Measurements from ENCODE around the gene NRDC. TPM values are rescaled to one million over a fixed set of nuclear protein-coding genes. Genes with fewer than 3 reads are reported as not detected.
"Not testable (repeated sequence)": the region's sequence is repeated elsewhere in the genome, so short reads cannot be mapped to it uniquely, and the experiment has no call there.

Gene NRDC
- total RNA-seq, 3 donors from 2014 or later: 90.6 to 103 (median 97.5) TPM

DNA sequence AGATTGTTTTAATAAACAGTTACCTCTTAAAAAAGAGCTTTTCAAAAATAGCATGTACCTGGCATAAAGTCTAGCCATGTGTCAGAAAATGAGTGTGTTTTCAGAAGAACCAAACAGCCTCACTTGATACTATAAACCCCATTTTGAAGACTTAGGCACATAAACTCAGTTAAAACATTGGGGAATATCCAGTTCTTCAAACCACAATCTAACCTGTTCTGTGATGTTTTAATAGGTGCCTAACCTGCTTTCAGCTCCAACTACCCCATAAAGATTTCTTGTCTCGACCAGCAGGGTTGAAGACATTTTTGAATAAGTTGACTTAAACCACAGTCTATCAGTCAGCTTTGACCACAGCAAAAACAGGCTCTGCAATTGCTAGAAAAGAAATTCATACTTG, 41.3 kb downstream of the NRDC start:
- no peaks in the 10 kb centered on the region for H3K4me1 ChIP-seq
- no peaks in the 10 kb centered on the region for H3K27me3 ChIP-seq
- intact Hi-C loops (cut with DNase I; ENCODE audit: low total_unique reads): no loop called here
- no peak overlapping the region for H3K4me3 ChIP-seq
- H3K9me3 ChIP-seq: no peaks in the 10 kb centered on the region
- no peak overlapping the region for H3K27ac ChIP-seq
- DNase-seq (ENCODE audit: low spot score in 2 of 2): no peak
- no peaks in the 10 kb centered on the region for H3K36me3 ChIP-seq
- no peak for TF ChIP-seq POLR2AphosphoS5 (IDR thresholded peaks at IDR 0.05)
- TF ChIP-seq POLR2A (IDR thresholded peaks at IDR 0.05): no peak
- TF ChIP-seq, protein P1, sequence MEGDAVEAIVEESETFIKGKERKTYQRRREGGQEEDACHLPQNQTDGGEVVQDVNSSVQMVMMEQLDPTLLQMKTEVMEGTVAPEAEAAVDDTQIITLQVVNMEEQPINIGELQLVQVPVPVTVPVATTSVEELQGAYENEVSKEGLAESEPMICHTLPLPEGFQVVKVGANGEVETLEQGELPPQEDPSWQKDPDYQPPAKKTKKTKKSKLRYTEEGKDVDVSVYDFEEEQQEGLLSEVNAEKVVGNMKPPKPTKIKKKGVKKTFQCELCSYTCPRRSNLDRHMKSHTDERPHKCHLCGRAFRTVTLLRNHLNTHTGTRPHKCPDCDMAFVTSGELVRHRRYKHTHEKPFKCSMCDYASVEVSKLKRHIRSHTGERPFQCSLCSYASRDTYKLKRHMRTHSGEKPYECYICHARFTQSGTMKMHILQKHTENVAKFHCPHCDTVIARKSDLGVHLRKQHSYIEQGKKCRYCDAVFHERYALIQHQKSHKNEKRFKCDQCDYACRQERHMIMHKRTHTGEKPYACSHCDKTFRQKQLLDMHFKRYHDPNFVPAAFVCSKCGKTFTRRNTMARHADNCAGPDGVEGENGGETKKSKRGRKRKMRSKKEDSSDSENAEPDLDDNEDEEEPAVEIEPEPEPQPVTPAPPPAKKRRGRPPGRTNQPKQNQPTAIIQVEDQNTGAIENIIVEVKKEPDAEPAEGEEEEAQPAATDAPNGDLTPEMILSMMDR (IDR thresholded peaks at IDR 0.05): no peak

DNA sequence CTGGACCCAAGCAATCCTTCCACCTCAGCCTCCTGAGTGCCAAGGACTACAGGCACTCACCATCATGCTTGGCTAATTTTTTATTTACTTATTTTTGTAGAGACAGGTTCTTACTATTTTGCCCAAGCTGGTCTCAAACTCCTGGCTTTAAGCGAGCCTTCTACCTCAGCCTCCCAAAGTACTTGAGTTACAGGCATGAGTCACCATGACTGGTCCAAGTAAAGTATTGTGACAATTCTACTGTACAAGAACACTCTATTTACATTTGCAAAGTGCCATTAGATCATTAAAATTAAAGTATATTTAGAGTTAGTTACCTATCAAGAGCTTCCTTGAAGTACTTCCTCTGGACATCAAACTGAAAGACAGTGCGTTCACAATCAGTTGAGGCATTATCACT, 44.8 kb downstream of the NRDC start:
- H3K27ac ChIP-seq: no peak overlapping the region
- intact Hi-C loops (cut with DNase I; ENCODE audit: low total_unique reads): no loop called here
- TF ChIP-seq, protein P1 (IDR thresholded peaks at IDR 0.05): no peak
- TF ChIP-seq POLR2AphosphoS5 (IDR thresholded peaks at IDR 0.05): no peak
- no peak for TF ChIP-seq POLR2A (IDR thresholded peaks at IDR 0.05)
- no peaks in the 10 kb centered on the region for H3K27me3 ChIP-seq
- no peak for DNase-seq (ENCODE audit: low spot score in 2 of 2)
- H3K9me3 ChIP-seq: no peaks in the 10 kb centered on the region
- no peaks in the 10 kb centered on the region for H3K4me1 ChIP-seq
- H3K4me3 ChIP-seq: no peak overlapping the region
- H3K36me3 ChIP-seq: no peaks in the 10 kb centered on the region

DNA sequence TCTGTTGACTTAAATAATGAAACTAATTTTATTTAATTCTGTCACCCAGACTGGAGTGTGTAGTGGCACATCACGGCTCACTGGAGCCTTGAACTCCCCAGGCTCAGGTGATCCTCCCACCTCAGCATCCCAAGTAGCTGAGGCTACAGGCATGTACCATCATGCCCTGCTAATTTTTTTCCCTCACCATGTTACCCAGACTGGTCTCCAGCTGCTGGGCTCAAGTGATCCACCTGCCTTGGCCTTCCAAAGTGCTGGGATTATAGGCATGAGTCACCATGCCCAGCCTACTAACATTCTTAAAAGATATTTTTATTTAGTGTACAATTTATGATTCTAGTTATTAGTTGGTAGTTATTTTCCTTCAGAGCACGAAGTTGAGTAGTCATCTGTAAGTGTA, 49.5 kb downstream of the NRDC start:
- Histone ChIP-seq H3K36me3 (peaks cover 4% of the 10 kb centered on the region), H3K27me3 (no peaks in the 10 kb centered on the region), H3K4me3 (no peak overlapping the region), H3K9me3 (no peaks in the 10 kb centered on the region), H3K27ac (no peak overlapping the region), H3K4me1 (no peaks in the 10 kb centered on the region)
- intact Hi-C loops (cut with DNase I; ENCODE audit: low total_unique reads): no loop called here
- DNase-seq (ENCODE audit: low spot score in 2 of 2): no peak
- TF ChIP-seq POLR2AphosphoS5 (IDR thresholded peaks at IDR 0.05) (no peak), POLR2A (IDR thresholded peaks at IDR 0.05) (no peak)
- TF ChIP-seq, protein P1 (IDR thresholded peaks at IDR 0.05): no peak

DNA sequence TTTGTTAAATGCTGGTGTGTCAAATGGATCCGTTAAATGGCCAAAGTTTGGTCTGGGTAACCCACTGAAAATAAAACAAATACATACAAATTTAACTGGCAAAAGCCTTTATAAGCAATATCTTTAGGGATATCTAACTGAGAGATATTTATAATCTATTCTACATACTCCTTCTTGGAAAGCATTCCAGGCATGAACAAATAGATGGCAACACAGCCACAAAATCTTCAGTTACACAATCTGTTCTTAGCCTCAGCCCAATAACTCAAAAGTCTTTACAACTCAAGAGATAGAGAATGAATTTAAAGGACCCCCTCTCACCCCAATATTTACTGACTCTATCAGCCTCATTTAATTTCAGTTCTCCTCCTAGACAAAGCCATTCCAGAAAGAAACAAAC, 58.7 kb downstream of the NRDC start:
- DNase-seq (ENCODE audit: low spot score in 2 of 2): no peak

DNA sequence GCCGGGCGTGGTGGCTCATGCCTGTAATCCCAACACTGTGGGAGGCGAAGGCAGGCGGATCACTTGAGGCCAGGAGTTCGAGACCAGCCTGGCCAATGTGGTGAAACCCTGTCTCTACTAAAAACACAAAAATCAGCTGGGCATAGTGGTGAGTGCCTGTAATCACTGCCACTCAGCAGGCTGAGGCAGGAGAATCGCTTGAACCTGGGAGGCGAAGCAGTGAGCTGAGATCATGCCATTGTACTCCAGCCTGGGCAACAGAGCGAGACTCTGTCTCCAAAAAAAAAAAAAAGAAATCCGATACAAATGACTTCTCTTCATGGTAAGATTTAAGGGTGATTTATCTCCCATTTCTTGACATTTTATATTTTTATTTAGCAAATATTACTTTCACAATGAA, 59.5 kb downstream of the NRDC start:
- DNase-seq (ENCODE audit: low spot score in 2 of 2); H3K9me3 ChIP-seq; H3K4me3 ChIP-seq; H3K4me1 ChIP-seq; H3K27me3 ChIP-seq; intact Hi-C loops (cut with DNase I; ENCODE audit: low total_unique reads); H3K36me3 ChIP-seq; H3K27ac ChIP-seq: not testable (repeated sequence)

More for the DNA sequence above, 58.7 kb downstream of the NRDC start:
- Histone ChIP-seq H3K36me3 (peaks cover under 1% of the 10 kb centered on the region), H3K4me1 (no peaks in the 10 kb centered on the region), H3K9me3 (no peaks in the 10 kb centered on the region), H3K27me3 (no peaks in the 10 kb centered on the region), H3K4me3 (no peak overlapping the region), H3K27ac (no peak overlapping the region)
- intact Hi-C loops (cut with DNase I; ENCODE audit: low total_unique reads): no loop called here
- TF ChIP-seq POLR2AphosphoS5 (IDR thresholded peaks at IDR 0.05) (no peak), POLR2A (IDR thresholded peaks at IDR 0.05) (no peak)
- TF ChIP-seq, protein P1 (IDR thresholded peaks at IDR 0.05): no peak

- no peak overlapping the region for H3K4me3 ChIP-seq
- DNase-seq (ENCODE audit: low spot score in 2 of 2): no peak
- TF ChIP-seq POLR2AphosphoS5 (IDR thresholded peaks at IDR 0.05): no peak
- TF ChIP-seq, protein P1 (IDR thresholded peaks at IDR 0.05): no peak
- TF ChIP-seq POLR2A (IDR thresholded peaks at IDR 0.05): no peak
- H3K27ac ChIP-seq: no peak overlapping the region
- H3K4me1 ChIP-seq: no peaks in the 10 kb centered on the region
- no peaks in the 10 kb centered on the region for H3K27me3 ChIP-seq
- H3K36me3 ChIP-seq: peaks cover 11% of the 10 kb centered on the region
- H3K9me3 ChIP-seq: no peaks in the 10 kb centered on the region
- intact Hi-C loops (cut with DNase I; ENCODE audit: low total_unique reads): no loop called here
Measured at GRCh38 chr1:51818487-51818886, 60.0 kb downstream of the NRDC start.
